Thoracic aorta (tissue), 2 donors: ENCODE results near the gene MSI2. TPM values are rescaled to one million over a fixed set of nuclear protein-coding genes. Genes with fewer than 3 reads are reported as not detected.
A peak's percentile ranks its signal among the peaks of the same experiment; 100 is the strongest.

ENCODE experiments used
- ATAC-seq: fragments of 150-250 bp; one replicate; pipeline ENCODE4 v1.8.0; 2017; ENCODE audit warnings: low read depth; ENCODE audit not compliant: insufficient number of reproducible peaks, low FRiP score
- DNase-seq: peaks from one replicate; pipeline ENCODE4 v3.0.0-alpha.2; 2020; ENCODE audit warnings: low spot score
- H3K27ac ChIP-seq, 2 donors: fragments of 200-600 bp; sonication (generic); 1 replicate in 1 of 2; 2 replicates in 1 of 2; pipeline ENCODE4 v1.5.1; 2016; ENCODE audit warnings: mild to moderate bottlenecking in 2 of 2, moderate library complexity in 2 of 2
- H3K27me3 ChIP-seq: fragments of 200-600 bp; sonication (generic); replicated peaks from 2 replicates; pipeline ENCODE4 v1.6.0; 2016; ENCODE audit warnings: mild to moderate bottlenecking; ENCODE audit not compliant: insufficient read depth
- H3K36me3 ChIP-seq: fragments of 200-600 bp; sonication (generic); one replicate; pipeline ENCODE4 v1.5.1; 2016
- H3K4me1 ChIP-seq, 2 donors: fragments of 200-600 bp; sonication (generic); 1 replicate in 1 of 2; 2 replicates in 1 of 2; pipeline versions ENCODE4 v1.5.1 to v1.6.0; 2016; ENCODE audit warnings: low read depth in 2 of 2, mild to moderate bottlenecking in 1 of 2; ENCODE audit not compliant: control insufficient read depth in 1 of 2
- H3K4me3 ChIP-seq: fragments of 200-600 bp; sonication (generic); 2 replicates; pipeline ENCODE4 v1.5.1; 2016; ENCODE audit warnings: mild to moderate bottlenecking
- H3K9me3 ChIP-seq: fragments of 200-600 bp; sonication (generic); 2 replicates; pipeline ENCODE4 v1.5.1; 2016
- total RNA-seq, 2 donors: library from RNA; depleted of rRNA; stranded (reverse); fragments of >200 nt; gene quantifications; one replicate each; pipeline versions ENCODE4 v1.1.0 to v1.2.3, GENCODE V29; 2016
- TF ChIP-seq, protein P1 (sequence below): fragments of 200-600 bp; sonication (generic); IDR thresholded peaks from one replicate; pipeline ENCODE4 v1.5.1; 2019; ENCODE audit warnings: antibody characterized with exemption

MSI2 gene
- total RNA-seq, 2 donors from 2014 or later, result 32.1 to 46.2 TPM

DNA sequence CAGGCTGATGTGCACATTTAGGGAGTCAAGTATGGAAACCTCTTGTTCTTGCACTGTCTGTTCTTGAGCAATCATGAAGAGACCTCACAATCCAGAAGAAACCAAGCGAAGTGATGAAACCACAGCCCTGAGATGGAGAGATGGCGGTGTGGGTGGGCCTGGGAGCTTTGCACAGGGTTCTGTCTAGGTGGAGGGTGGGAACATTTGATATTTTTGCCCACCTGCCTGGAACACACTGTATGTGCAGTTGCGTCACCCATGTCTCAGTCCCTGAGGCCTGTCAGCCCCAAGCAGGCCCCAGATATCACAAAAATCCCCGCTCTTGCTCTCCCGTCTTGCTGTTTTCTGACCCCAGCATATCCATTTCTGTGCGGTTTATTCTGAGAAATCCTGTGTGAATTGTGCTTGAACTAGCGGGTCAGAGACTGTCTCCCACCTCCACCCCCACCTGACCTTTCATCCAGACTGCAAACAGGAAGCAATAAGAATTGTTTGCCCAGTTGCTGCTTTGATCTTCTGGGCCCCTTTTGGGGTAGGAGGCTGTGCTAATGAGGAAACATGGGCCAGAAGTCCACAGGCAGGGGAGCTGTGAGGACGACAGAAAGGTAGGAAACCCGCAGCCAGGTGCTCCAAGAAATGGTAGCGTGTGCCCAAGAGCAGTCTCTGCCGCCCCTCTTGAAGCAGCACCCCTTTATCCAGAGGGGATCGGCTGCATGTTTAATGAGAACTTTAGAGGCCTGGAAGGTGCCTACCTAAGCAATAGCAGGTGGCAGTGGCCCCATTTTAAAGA lies 304.9 kb downstream of the MSI2 start:
- H3K36me3 ChIP-seq, result no peaks in the 10 kb centered on the region
- no peaks in the 10 kb centered on the region for H3K9me3 ChIP-seq
- no peak for DNase-seq
- no peaks in the 10 kb centered on the region for H3K27me3 ChIP-seq
- H3K27ac ChIP-seq, result no peak overlapping the region
- H3K4me1 ChIP-seq, result peaks cover 3 to 33% of the 10 kb centered on the region in 2 donors
- no peak overlapping the region for H3K4me3 ChIP-seq
- TF ChIP-seq, protein P1, sequence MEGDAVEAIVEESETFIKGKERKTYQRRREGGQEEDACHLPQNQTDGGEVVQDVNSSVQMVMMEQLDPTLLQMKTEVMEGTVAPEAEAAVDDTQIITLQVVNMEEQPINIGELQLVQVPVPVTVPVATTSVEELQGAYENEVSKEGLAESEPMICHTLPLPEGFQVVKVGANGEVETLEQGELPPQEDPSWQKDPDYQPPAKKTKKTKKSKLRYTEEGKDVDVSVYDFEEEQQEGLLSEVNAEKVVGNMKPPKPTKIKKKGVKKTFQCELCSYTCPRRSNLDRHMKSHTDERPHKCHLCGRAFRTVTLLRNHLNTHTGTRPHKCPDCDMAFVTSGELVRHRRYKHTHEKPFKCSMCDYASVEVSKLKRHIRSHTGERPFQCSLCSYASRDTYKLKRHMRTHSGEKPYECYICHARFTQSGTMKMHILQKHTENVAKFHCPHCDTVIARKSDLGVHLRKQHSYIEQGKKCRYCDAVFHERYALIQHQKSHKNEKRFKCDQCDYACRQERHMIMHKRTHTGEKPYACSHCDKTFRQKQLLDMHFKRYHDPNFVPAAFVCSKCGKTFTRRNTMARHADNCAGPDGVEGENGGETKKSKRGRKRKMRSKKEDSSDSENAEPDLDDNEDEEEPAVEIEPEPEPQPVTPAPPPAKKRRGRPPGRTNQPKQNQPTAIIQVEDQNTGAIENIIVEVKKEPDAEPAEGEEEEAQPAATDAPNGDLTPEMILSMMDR, result no peak
- no peak for ATAC-seq

DNA sequence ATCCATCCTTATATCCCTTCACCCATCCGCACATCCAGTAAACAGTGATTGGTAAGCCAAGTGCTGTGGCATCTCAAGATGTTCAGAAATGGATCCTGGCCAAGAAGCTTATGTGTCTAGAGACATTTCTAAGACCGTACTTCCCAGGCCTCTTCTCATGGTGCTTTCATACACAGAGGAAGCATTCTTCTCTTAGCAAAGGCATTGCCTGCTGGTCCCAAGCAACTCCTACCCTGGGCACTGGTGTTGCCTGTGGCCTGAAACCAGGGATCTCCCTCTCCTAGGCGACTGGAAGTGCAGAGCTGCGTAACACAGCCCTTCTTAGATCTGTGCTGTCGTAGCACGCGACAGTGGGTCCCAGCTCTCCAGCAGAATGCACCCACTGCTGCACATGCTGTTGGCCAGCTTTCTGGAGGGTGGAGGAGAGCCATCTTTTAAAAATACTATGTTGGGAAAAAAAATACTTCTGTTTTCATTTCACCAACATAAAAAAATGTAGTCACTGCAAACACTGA lies 305.9 kb downstream of the MSI2 start:
- Histone ChIP-seq H3K9me3 (no peaks in the 10 kb centered on the region), H3K27me3 (no peaks in the 10 kb centered on the region), H3K27ac (peak overlapping the region; percentile 49 to 68), H3K36me3 (no peaks in the 10 kb centered on the region), H3K4me3 (no peak overlapping the region), H3K4me1 (peaks cover 3 to 29% of the 10 kb centered on the region in 2 donors)
- ATAC-seq, result no peak
- TF ChIP-seq, protein P1, result no peak
- no peak for DNase-seq

DNA sequence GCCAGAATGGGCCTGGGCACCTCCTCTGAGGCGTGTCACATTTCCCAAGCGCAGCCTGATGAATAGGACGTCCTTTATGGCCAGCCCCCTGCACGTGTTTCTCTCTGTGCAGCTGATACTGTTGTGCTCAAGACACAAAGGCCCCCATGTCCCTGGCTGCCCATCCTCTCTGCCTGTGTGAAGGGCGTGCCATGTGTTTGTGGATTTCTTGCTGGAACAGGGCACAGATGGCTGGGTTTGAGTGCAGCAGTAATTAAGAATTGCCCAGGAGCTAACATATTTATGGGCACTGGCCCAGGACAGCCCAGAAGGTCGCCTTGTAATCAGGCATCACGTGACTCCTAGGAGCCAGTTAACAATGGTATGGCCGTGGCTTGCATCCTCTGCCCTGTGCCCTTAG lies 307.6 kb downstream of the MSI2 start:
- H3K27ac ChIP-seq, result no peak overlapping the region
- ATAC-seq (no peak), DNase-seq (no peak)
- no peaks in the 10 kb centered on the region for H3K9me3 ChIP-seq
- H3K4me3 ChIP-seq, result no peak overlapping the region
- H3K4me1 ChIP-seq, result peaks cover 0 to 12% of the 10 kb centered on the region in 2 donors
- no peaks in the 10 kb centered on the region for H3K27me3 ChIP-seq
- H3K36me3 ChIP-seq, result no peaks in the 10 kb centered on the region
- TF ChIP-seq, protein P1, result no peak

DNA sequence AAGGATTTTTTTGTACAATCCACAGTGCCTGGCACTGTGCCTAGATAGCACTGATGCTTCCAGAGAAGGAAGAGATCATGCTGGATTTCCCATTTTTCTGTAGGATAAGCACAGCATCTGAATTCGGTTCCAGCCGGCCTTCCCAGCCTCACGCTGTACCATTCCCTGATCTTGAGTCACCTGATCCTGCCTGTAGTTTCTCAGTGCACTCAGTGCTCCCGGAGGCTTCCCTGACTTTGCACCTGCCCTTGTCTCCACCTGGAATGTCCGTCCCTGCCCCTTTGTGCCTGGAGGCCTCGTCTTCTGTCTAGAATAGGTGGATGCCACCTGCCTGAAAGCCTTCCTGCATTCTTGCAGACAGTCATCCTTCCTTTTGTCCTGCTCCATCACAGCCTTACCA lies 308.9 kb downstream of the MSI2 start:
- no peak overlapping the region for H3K27ac ChIP-seq
- H3K9me3 ChIP-seq, result no peaks in the 10 kb centered on the region
- no peak overlapping the region for H3K4me3 ChIP-seq
- H3K4me1 ChIP-seq, result peaks cover 0 to 8% of the 10 kb centered on the region in 2 donors
- TF ChIP-seq, protein P1, result no peak
- H3K36me3 ChIP-seq, result no peaks in the 10 kb centered on the region
- ATAC-seq (no peak), DNase-seq (no peak)
- no peaks in the 10 kb centered on the region for H3K27me3 ChIP-seq

DNA sequence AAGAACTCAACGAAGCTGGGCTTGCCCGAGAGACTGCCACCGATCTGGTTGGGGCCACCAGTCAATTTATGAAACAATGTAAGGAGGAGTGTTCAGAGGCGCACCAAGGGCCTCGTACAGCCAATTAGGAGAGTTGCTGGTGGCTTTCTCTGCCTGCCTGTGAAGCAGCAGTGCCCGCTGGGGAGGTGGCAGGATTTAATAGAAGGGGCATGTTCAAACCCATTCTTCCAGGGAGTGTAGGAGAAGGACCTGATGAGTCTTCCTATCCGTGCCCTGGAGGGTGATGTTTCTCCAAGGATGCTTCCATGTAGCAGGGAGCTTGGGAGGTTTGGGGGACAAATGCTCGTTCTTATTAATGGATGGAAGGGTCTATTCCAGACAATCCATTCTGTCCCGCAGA lies 310.4 kb downstream of the MSI2 start:
- Histone ChIP-seq H3K4me3 (no peak overlapping the region), H3K4me1 (peaks cover 11 to 21% of the 10 kb centered on the region in 2 donors), H3K27me3 (no peaks in the 10 kb centered on the region), H3K27ac (no peak overlapping the region), H3K9me3 (no peaks in the 10 kb centered on the region), H3K36me3 (no peaks in the 10 kb centered on the region)
- no peak for DNase-seq
- TF ChIP-seq, protein P1, result no peak
- no peak for ATAC-seq
